Naive thymus-derived CD4-positive, alpha-beta T cell (primary cell): ENCODE data around the gene RFX1. TPM values are rescaled to one million over a fixed set of nuclear protein-coding genes. Genes with fewer than 3 reads are reported as not detected.
A peak's percentile ranks its signal among the peaks of the same experiment; 100 is the strongest.
"Not testable (repeated sequence)": the region's sequence is repeated elsewhere in the genome, so short reads cannot be mapped to it uniquely, and the experiment has no call there.

Source experiments
- ATAC-seq: fragments of 150-1000 bp; cut with Tn5 transposase; 2 replicates; pipeline ENCODE4 v1.10.0; 2021; ENCODE audit warnings: mild to moderate bottlenecking, moderate library complexity
- CTCF ChIA-PET: fragments of 350-600 bp; sonication (Branson Sonifier 250); formaldehyde crosslinking; loops from one replicate; lab custom pipeline; 2021; ENCODE audit warnings: antibody characterized with exemption; lab: Charles Lee
- POLR2A ChIA-PET: fragments of 350-600 bp; sonication (Branson Sonifier 250); formaldehyde crosslinking; loops from one replicate; lab custom pipeline; 2021; ENCODE audit warnings: antibody characterized with exemption, inconsistent platforms; lab: Charles Lee
- DNase-seq, 9 donors: peaks; one replicate each; pipeline versions ENCODE4 v3.0.0 to v3.0.0-alpha.2; 2020 to 2022; ENCODE audit warnings: mixed read lengths in 1 of 9
- H3K27ac ChIP-seq: one replicate; pipeline ENCODE4 v1.7.0; 2013; ENCODE audit warnings: mild to moderate bottlenecking, low read depth, low read length, moderate library complexity
- H3K27me3 ChIP-seq, 2 donors: one replicate each; pipeline ENCODE4 v1.7.0; 2013; ENCODE audit warnings: low read length in 2 of 2, mild to moderate bottlenecking in 2 of 2, moderate library complexity in 2 of 2; ENCODE audit not compliant: control insufficient read depth in 2 of 2, insufficient read depth in 2 of 2
- H3K36me3 ChIP-seq, 3 experiments: 1 replicate in 2 of 3; 2 replicates in 1 of 3; pipeline ENCODE4 v1.7.0; 2013; ENCODE audit warnings: low read length in 3 of 3, mild to moderate bottlenecking in 3 of 3, moderate library complexity in 1 of 3; ENCODE audit not compliant: insufficient read depth in 3 of 3, control insufficient read depth in 2 of 3
- H3K4me1 ChIP-seq, 2 donors: one replicate each; pipeline ENCODE4 v1.7.0; 2013; ENCODE audit warnings: low read length in 2 of 2, mild to moderate bottlenecking in 2 of 2, moderate library complexity in 1 of 2; ENCODE audit not compliant: control insufficient read depth in 2 of 2, insufficient read depth in 2 of 2
- H3K4me3 ChIP-seq: 2 replicates; pipeline ENCODE4 v1.7.0; 2013; ENCODE audit warnings: mild to moderate bottlenecking, low read length
- H3K9me3 ChIP-seq, 3 experiments: 1 replicate in 2 of 3; 2 replicates in 1 of 3; pipeline ENCODE4 v1.7.0; 2013; ENCODE audit warnings: low read length in 3 of 3; ENCODE audit not compliant: control insufficient read depth in 2 of 3
- H3K27ac Mint-ChIP-seq, 9 donors: one replicate each; pipeline ENCODE4 v1.8.0; 2020 to 2022; ENCODE audit warnings: mixed read lengths in 9 of 9, mild to moderate bottlenecking in 8 of 9, moderate library complexity in 5 of 9, inconsistent platforms in 2 of 9
- H3K27me3 Mint-ChIP-seq, 5 donors: one replicate each; pipeline ENCODE4 v1.8.0; 2021 to 2022; ENCODE audit warnings: mixed read lengths in 5 of 5, mild to moderate bottlenecking in 1 of 5
- H3K36me3 Mint-ChIP-seq, 5 donors: one replicate each; pipeline ENCODE4 v1.8.0; 2020 to 2022; ENCODE audit warnings: mixed read lengths in 5 of 5, mild to moderate bottlenecking in 3 of 5, inconsistent platforms in 1 of 5
- H3K4me1 Mint-ChIP-seq, 7 donors: one replicate each; pipeline ENCODE4 v1.8.0; 2020 to 2022; ENCODE audit warnings: mixed read lengths in 7 of 7, mild to moderate bottlenecking in 3 of 7, inconsistent platforms in 1 of 7
- H3K4me3 Mint-ChIP-seq, 10 donors: one replicate each; pipeline ENCODE4 v1.8.0; 2020 to 2022; ENCODE audit warnings: mild to moderate bottlenecking in 10 of 10, mixed read lengths in 10 of 10, moderate library complexity in 6 of 10, inconsistent platforms in 2 of 10
- H3K9me3 Mint-ChIP-seq, 11 donors: one replicate each; pipeline ENCODE4 v1.8.0; 2020 to 2022; ENCODE audit warnings: mixed read lengths in 11 of 11, mild to moderate bottlenecking in 4 of 11, inconsistent platforms in 1 of 11, moderate library complexity in 1 of 11
- intact Hi-C, 2 donors: fragments of 100-400 bp; cut with micrococcal nuclease; formaldehyde crosslinking; loops; one replicate each; pipeline ENCODE4 v1.15.1; 2023
- polyA plus RNA-seq, 2 donors: library from polyadenylated mRNA; unstranded; fragments of 300-500 nt; fragmentation: Illumina TruSeq; gene quantifications; one replicate each; pipeline ENCODE4 v1.2.3, GENCODE V29; 2021
- total RNA-seq, 6 experiments: library from RNA in 5 of 6; stranded (reverse) in 5 of 6; gene quantifications; 1 replicate in 5 of 6; 2 replicates in 1 of 6; pipeline ENCODE4 v1.2.3 and lab custom pipeline; 2021 to 2026

The RFX1 gene
- total and polyA plus RNA-seq, 7 experiments from 2014 or later, result 1.0 to 23.5 (median 17.6) TPM

DNA sequence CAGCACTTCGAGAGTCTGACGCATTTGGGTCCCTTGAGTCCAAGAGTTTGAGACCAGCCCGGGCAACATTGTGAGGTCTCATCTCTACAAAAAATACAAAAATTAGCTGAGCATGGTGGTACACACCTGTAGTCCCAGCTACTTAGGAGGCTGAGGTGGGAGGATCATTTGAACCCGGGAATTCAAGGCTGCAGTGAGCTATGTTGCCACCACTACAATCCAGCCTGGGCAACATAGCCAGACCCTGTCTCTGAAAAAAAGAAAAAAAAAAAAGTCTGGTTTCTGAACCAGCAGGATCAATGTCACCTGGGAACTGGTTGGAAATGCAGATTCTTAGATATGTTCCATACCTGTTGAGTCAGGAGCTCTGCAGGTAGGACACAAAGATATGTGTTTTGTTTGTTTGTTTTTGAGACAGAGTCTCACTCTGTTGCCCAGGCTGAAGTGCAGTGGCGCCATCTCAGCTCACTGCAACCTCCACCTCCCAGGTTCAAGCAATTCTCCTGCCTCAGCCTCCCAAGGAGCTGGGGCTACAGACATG is 20.6 kb upstream of the RFX1 start:
- H3K4me3 ChIP-seq, result not testable (repeated sequence)

GRCh38 chr19:14023404-14024235 is 17.5 kb upstream of the RFX1 start:
- Mint-ChIP-seq H3K36me3 (no peaks in the 10 kb centered on the region), H3K9me3 (no peaks in the 10 kb centered on the region), H3K27ac (peak overlapping the region in 5 of 9 donors; percentile 6 to 78 (median 36)), H3K27me3 (no peaks in the 10 kb centered on the region), H3K4me3 (peak overlapping the region in 1 of 10 donors; percentile 45), H3K4me1 (peaks cover 7 to 20% (median 13%) of the 10 kb centered on the region in 7 donors)
- intact Hi-C loops, result loop anchor here in 1 of 2 donors (1.0 kb wide), 1 partner anchor 9 kb away; no protein-coding TSS in a partner anchor
- ATAC-seq (peak; percentile 64), DNase-seq (no peak)
- Histone ChIP-seq H3K4me1 (no peaks in the 10 kb centered on the region), H3K9me3 (no peaks in the 10 kb centered on the region), H3K27me3 (no peaks in the 10 kb centered on the region), H3K27ac (no peak overlapping the region), H3K4me3 (no peak overlapping the region), H3K36me3 (no peaks in the 10 kb centered on the region)
- ChIA-PET CTCF (no interaction called here), POLR2A (no interaction called here)

More for the DNA sequence above, 20.6 kb upstream of the RFX1 start:
- Mint-ChIP-seq H3K4me3 (peak overlapping the region in 1 of 10 donors; percentile 15), H3K27ac (peak overlapping the region in 1 of 9 donors; percentile 49), H3K4me1 (peaks cover 14 to 41% (median 30%) of the 10 kb centered on the region in 7 donors)
- H3K9me3 Mint-ChIP-seq, intact Hi-C loops, ATAC-seq, DNase-seq, H3K27me3 Mint-ChIP-seq, H3K36me3 Mint-ChIP-seq, H3K36me3 ChIP-seq, H3K9me3 ChIP-seq, H3K27me3 ChIP-seq, H3K27ac ChIP-seq: not testable (repeated sequence)
- ChIA-PET POLR2A (interaction anchor here (0.8 to 7.9 kb wide), 6 partner anchors 8 to 75 kb away, joined by 3 to 162 read pairs (median 4); partner anchors contain the start of genes DCAF15 and RFX1), CTCF (interaction anchor here (0.6 to 0.7 kb wide), 4 partner anchors 18 to 1402 kb away, joined by 3 to 5 read pairs (median 4); no protein-coding TSS in a partner anchor)
- peaks cover 6 to 11% of the 10 kb centered on the region in 2 donors for H3K4me1 ChIP-seq

- Histone ChIP-seq H3K27me3 (no peaks in the 10 kb centered on the region), H3K9me3 (no peaks in the 10 kb centered on the region), H3K36me3 (no peaks in the 10 kb centered on the region), H3K4me1 (no peaks in the 10 kb centered on the region), H3K27ac (no peak overlapping the region), H3K4me3 (no peak overlapping the region)
- Mint-ChIP-seq H3K27ac (no peak overlapping the region), H3K4me3 (no peak overlapping the region), H3K4me1 (peaks cover 4 to 20% (median 12%) of the 10 kb centered on the region in 7 donors), H3K27me3 (no peaks in the 10 kb centered on the region), H3K36me3 (no peaks in the 10 kb centered on the region), H3K9me3 (no peaks in the 10 kb centered on the region)
- intact Hi-C loops, result no loop called here
- POLR2A ChIA-PET, result interaction anchor here (0.8 to 1.9 kb wide), 5 partner anchors 9 to 37 kb away, joined by 3 to 15 read pairs (median 3); partner anchors contain the start of gene IL27RA
- ATAC-seq (no peak), DNase-seq (no peak)
- CTCF ChIA-PET, result interaction anchor here (0.7 kb wide), 1 partner anchor 17 kb away, joined by 3 read pairs; no protein-coding TSS in a partner anchor
Measured at GRCh38 chr19:14022469-14022868, 16.3 kb upstream of the RFX1 start.

GRCh38 chr19:14021474-14021873 is 15.4 kb upstream of the RFX1 start:
- Histone ChIP-seq H3K4me3 (no peak overlapping the region), H3K9me3 (no peaks in the 10 kb centered on the region), H3K27ac (no peak overlapping the region), H3K36me3 (no peaks in the 10 kb centered on the region), H3K27me3 (no peaks in the 10 kb centered on the region), H3K4me1 (no peaks in the 10 kb centered on the region)
- intact Hi-C loops, result no loop called here
- ChIA-PET CTCF (no interaction called here), POLR2A (interaction anchor here (0.6 to 1.9 kb wide), 4 partner anchors 10 to 417 kb away, joined by 3 to 15 read pairs (median 4); partner anchors contain the start of gene IL27RA)
- Mint-ChIP-seq H3K27ac (peak overlapping the region in 1 of 9 donors; percentile 38), H3K9me3 (no peaks in the 10 kb centered on the region), H3K36me3 (no peaks in the 10 kb centered on the region), H3K4me3 (no peak overlapping the region), H3K4me1 (peaks cover 4 to 19% (median 12%) of the 10 kb centered on the region in 7 donors), H3K27me3 (no peaks in the 10 kb centered on the region)
- ATAC-seq, result no peak
- no peak for DNase-seq

DNA sequence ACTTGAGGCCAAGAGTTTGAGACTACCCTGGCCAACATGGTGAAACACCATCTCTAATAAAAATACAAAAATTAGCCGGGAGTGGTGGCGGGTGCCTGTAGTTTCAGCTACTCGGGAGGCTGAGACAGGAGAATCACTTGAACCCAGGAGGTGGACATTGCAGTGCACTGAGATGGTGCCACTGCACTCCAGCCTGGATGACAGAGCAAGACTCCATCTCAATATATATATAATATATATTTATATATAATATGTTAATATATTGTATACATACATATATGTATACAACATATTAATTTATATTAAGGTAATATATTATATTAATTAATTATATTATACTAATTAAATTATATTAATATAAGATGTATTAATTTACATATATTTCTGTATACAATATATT is 13.6 kb upstream of the RFX1 start:
- intact Hi-C loops, result loop anchor here in 1 of 2 donors (10.0 kb wide), 1 partner anchor 1085 kb away; the partner anchor contains the start of genes CALR and FARSA
- not testable (repeated sequence) for H3K36me3 Mint-ChIP-seq, H3K9me3 ChIP-seq, H3K4me3 ChIP-seq, H3K27ac ChIP-seq, H3K27ac Mint-ChIP-seq, DNase-seq, ATAC-seq, H3K27me3 Mint-ChIP-seq, H3K36me3 ChIP-seq, H3K27me3 ChIP-seq, H3K4me3 Mint-ChIP-seq, H3K4me1 ChIP-seq, H3K9me3 Mint-ChIP-seq
- CTCF ChIA-PET, result interaction anchor here (0.8 kb wide), 1 partner anchor 12 kb away, joined by 3 read pairs; the partner anchor contains the start of gene IL27RA
- POLR2A ChIA-PET, result interaction anchor here (1.6 to 2.0 kb wide), 2 partner anchors 11 to 13 kb away, joined by 11 to 14 read pairs; partner anchors contain the start of genes IL27RA and RFX1
- H3K4me1 Mint-ChIP-seq, result peaks cover 4 to 18% (median 8%) of the 10 kb centered on the region in 7 donors

DNA sequence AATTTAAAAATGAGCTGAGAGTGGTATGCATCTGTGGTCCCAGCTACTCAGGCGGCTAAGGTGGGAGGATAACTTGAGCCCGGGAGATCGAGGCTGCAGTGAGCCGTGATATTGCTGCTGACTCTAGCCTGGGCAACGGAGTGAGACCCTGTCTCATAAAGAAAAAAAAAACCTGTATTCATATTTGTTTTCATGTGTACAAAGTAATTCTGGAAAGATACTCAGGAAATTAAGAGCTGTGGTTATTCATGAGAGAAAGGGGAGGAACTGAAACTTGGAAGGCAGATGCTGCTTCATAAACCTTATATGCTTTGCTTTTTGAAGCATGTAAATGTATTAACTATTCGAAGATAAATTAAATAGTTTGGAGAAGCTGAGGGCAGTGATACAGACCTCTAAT is 13.0 kb upstream of the RFX1 start:
- intact Hi-C loops, result loop anchor here in 1 of 2 donors (10.0 kb wide), 1 partner anchor 1084 kb away; the partner anchor contains the start of genes CALR and FARSA
- Mint-ChIP-seq H3K4me1 (peaks cover 4 to 18% (median 8%) of the 10 kb centered on the region in 7 donors), H3K9me3 (no peaks in the 10 kb centered on the region), H3K4me3 (no peak overlapping the region), H3K36me3 (no peaks in the 10 kb centered on the region), H3K27ac (no peak overlapping the region), H3K27me3 (no peaks in the 10 kb centered on the region)
- Histone ChIP-seq H3K9me3 (no peaks in the 10 kb centered on the region), H3K27ac (no peak overlapping the region), H3K27me3 (no peaks in the 10 kb centered on the region), H3K36me3 (no peaks in the 10 kb centered on the region), H3K4me3 (no peak overlapping the region), H3K4me1 (no peaks in the 10 kb centered on the region)
- ChIA-PET CTCF (interaction anchor here (0.6 to 0.9 kb wide), 4 partner anchors 12 to 232 kb away, joined by 3 to 4 read pairs (median 3); partner anchors contain the start of gene IL27RA), POLR2A (interaction anchor here (0.6 to 2.0 kb wide), 4 partner anchors 12 to 124 kb away, joined by 3 to 14 read pairs (median 7); partner anchors contain the start of genes IL27RA and RFX1)
- ATAC-seq, result no peak
- no peak for DNase-seq
